ENCODE measurements around the gene SNX14. TPM values are rescaled to one million over a fixed set of nuclear protein-coding genes. Genes with fewer than 3 reads are reported as not detected.
A peak's percentile ranks its signal among the peaks of the same experiment; 100 is the strongest.

Gene SNX14, protein sequence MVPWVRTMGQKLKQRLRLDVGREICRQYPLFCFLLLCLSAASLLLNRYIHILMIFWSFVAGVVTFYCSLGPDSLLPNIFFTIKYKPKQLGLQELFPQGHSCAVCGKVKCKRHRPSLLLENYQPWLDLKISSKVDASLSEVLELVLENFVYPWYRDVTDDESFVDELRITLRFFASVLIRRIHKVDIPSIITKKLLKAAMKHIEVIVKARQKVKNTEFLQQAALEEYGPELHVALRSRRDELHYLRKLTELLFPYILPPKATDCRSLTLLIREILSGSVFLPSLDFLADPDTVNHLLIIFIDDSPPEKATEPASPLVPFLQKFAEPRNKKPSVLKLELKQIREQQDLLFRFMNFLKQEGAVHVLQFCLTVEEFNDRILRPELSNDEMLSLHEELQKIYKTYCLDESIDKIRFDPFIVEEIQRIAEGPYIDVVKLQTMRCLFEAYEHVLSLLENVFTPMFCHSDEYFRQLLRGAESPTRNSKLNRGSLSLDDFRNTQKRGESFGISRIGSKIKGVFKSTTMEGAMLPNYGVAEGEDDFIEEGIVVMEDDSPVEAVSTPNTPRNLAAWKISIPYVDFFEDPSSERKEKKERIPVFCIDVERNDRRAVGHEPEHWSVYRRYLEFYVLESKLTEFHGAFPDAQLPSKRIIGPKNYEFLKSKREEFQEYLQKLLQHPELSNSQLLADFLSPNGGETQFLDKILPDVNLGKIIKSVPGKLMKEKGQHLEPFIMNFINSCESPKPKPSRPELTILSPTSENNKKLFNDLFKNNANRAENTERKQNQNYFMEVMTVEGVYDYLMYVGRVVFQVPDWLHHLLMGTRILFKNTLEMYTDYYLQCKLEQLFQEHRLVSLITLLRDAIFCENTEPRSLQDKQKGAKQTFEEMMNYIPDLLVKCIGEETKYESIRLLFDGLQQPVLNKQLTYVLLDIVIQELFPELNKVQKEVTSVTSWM
- polyA plus RNA-seq (2013) = 94.4 TPM

DNA sequence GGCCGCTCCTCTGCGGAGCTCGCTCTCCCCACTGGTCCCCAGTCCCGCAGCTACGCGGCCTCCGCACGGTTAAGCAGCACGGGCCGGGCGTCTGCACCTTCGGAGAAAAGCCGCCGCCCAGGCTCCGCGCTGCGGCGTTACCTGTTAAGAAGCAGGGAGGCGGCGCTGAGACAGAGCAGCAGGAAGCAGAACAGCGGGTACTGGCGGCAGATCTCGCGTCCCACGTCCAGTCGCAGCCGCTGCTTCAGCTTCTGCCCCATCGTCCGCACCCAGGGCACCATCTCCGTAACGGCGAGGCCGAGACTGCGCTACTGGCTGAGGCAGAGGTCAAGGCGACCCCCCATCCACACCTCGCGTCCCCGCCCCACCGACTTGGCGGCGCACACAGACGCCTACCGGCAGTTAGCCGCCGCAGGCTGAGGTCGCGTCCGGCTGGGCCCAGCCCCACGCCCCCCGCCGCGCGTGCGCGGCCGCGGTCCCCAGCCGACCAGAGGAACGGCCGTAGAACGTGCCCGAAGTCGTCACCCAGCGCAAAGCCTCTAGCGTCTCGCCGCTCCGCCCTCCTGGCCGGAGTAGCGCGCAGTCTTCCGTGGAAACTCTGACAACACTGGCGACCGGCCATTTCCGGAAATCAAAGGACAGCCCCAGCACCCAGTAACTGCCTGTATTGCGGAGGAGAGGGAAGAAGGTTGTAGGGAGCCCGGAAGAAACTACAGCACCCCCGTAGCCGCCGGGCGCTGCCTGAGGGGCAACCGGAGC lies at the start of gene SNX14:
SNX14 (minus strand) TSS at position 421 of the 759 bp plus-strand sequence; CDS start at position 281, 140 bp downstream.
- Histone ChIP-seq H3K4me3 (ENCODE audit: control insufficient read depth in 1 of 7, extremely low read depth in 1 of 7, insufficient read depth in 4 of 7, low read depth in 2 of 7, low read length in 6 of 7) (peak within 1 kb of the TSS; percentile 82 to 97 (median 89)), H3K27ac (ENCODE audit: insufficient read depth in 1 of 2, low read depth in 1 of 2, low read length in 2 of 2, poor library complexity in 1 of 2, severe bottlenecking in 2 of 2) (peak within 1 kb of the TSS; percentile 64 to 85), H3K27me3 (replicated peaks in 2 of 5; ENCODE audit: control insufficient read depth in 4 of 5, insufficient read depth in 5 of 5, low read length in 4 of 5) (no peaks in the 10 kb centered on the region), H3K36me3 (ENCODE audit: control insufficient read depth in 4 of 4, insufficient read depth in 4 of 4, low read length in 3 of 4) (peaks cover 0 to 11% (median 6%) of the 10 kb centered on the region in 4 experiments), H3K9me3 (ENCODE audit: control extremely low read depth in 1 of 5, control insufficient read depth in 4 of 5, insufficient read depth in 2 of 5, low read depth in 1 of 5, low read length in 4 of 5) (peaks cover 0 to 3% (median 0%) of the 10 kb centered on the region in 5 experiments), H3K4me1 (ENCODE audit: control extremely low read depth in 1 of 4, control insufficient read depth in 4 of 4, insufficient read depth in 4 of 4, low read length in 3 of 4) (peaks cover 5 to 24% (median 13%) of the 10 kb centered on the region in 4 experiments)
- CTCF ChIA-PET = interaction anchor here (0.8 to 1.7 kb wide), 4 partner anchors 10 to 57 kb away, joined by 3 to 5 read pairs (median 4); no protein-coding TSS in a partner anchor
- POLR2A ChIA-PET = interaction anchor here (0.7 to 2.1 kb wide), 7 partner anchors 14 to 85 kb away, joined by 3 to 15 read pairs (median 4); partner anchors contain the start of gene SYNCRIP
- WGBS (ENCODE audit: insufficient coverage) = 0% methylated on average over 74 of the region's 82 CpGs
- peak; percentile 83 to 94 (median 89) for DNase-seq

DNA sequence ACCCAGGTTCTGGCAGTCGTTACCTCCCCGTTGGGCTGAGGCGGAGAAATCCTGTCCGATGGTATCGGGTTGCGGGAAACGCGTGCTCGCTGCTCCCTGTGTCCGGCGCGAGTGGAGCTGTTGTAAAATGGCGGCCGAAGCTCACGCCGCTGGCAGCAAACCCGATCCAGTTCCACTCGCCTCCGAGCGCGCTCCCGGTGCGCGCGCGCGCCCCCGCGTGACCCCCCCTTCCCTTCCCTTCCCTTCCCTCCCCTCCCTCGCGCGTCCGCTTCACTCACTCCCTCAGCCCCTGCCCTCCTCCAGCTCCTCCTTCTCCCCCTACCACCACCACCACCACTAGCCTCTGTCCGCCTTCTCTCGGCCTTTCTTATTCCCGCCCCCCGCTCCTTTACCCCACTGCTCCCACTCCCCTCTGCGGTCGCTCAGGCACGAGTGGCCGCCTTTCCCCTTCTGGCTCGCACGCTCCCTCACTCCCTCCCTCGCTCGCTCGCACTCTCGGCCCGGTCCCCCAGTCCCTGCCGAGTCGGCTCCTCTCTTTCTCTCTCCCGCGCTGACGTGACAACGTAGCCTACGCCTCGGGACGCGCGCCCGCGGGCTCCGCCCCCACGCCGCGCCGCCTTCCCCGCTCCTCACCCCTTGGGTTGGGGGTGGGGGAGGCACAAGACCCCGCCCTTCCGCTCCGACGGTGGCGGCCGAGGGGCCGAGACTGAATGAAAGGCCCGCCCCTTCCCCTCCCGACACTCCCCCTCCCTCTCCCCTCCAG lies 49.3 kb upstream of the SNX14 start, which contains the start of gene SYNCRIP:
SYNCRIP (minus strand) TSS at position 113 of the 763 bp plus-strand sequence. CDS start 1,447 bp downstream, outside the sequence.
- peak within 1 kb of the TSS; percentile 97 to 98 for H3K27ac ChIP-seq (ENCODE audit: insufficient read depth in 1 of 2, low read depth in 1 of 2, low read length in 2 of 2, poor library complexity in 1 of 2, severe bottlenecking in 2 of 2)
- peak; percentile 97 to 99 (median 99) for DNase-seq
- POLR2A ChIA-PET = interaction anchor here (1.4 to 7.6 kb wide), 5 partner anchors 25 to 49 kb away, joined by 5 to 107 read pairs (median 8); partner anchors contain the start of gene SNX14
- H3K9me3 ChIP-seq (ENCODE audit: control extremely low read depth in 1 of 5, control insufficient read depth in 4 of 5, insufficient read depth in 2 of 5, low read depth in 1 of 5, low read length in 4 of 5) = no peaks in the 10 kb centered on the region
- peaks cover 0 to 34% (median 12%) of the 10 kb centered on the region in 4 experiments for H3K36me3 ChIP-seq (ENCODE audit: control insufficient read depth in 4 of 4, insufficient read depth in 4 of 4, low read length in 3 of 4)
- peak within 1 kb of the TSS; percentile 94 to 99 (median 95) for H3K4me3 ChIP-seq (ENCODE audit: control insufficient read depth in 1 of 7, extremely low read depth in 1 of 7, insufficient read depth in 4 of 7, low read depth in 2 of 7, low read length in 6 of 7)
- H3K4me1 ChIP-seq (ENCODE audit: control extremely low read depth in 1 of 4, control insufficient read depth in 4 of 4, insufficient read depth in 4 of 4, low read length in 3 of 4) = peaks cover 18 to 46% (median 29%) of the 10 kb centered on the region in 4 experiments
- CTCF ChIA-PET = interaction anchor here (1.0 to 10.2 kb wide), 5 partner anchors 12 to 52 kb away, joined by 3 to 80 read pairs (median 5); partner anchors contain the start of gene SNX14
- H3K27me3 ChIP-seq (replicated peaks in 2 of 5; ENCODE audit: control insufficient read depth in 4 of 5, insufficient read depth in 5 of 5, low read length in 4 of 5) = no peaks in the 10 kb centered on the region
- WGBS (ENCODE audit: insufficient coverage) = under 1% methylated on average over 39 of the region's 76 CpGs

DNA sequence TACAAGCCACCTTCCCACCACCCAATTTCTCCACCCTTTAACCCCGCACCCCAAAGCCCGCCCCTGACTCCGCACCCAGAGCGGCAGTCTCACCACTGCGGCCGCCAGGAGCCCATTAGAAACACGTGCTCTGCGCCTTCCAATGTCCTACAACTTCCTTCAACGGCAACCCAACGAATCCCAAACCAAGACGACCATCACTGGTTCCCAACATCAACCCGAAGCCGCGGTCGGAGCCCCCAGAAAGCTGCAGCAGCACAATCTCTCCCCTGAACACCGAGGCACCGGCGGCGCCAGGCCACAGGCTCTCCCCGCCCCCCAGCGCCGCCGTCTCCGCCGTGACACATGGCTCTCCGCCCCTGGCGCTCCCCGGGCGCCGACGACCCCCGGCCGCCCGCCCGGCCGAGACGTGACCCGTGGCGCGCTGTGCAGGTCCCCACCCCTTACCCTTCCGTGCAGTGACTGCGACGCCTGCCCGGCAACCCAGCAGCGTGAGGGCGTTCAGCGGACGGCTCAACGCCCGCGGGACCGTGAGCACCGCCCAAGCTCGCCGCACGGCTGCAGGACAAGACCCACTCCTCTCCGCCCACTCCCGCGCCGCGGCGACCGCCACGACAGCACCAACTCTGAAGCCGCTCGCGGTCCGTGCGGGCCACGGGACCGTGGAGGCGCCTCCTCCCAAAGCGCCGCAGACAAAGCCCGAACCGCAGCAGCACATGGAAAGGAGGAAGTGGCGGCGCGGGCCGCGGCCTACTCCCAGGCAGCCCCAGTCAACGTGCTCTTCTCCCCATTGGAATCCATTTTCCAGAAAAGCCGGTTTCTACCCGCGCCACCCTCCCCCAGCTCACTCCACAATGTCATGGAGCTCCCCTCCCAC lies 48.5 kb upstream of the SNX14 start:
- peak; percentile 68 to 86 (median 82) for DNase-seq
- H3K4me1 ChIP-seq (ENCODE audit: control extremely low read depth in 1 of 4, control insufficient read depth in 4 of 4, insufficient read depth in 4 of 4, low read length in 3 of 4) = peaks cover 18 to 46% (median 29%) of the 10 kb centered on the region in 4 experiments
- H3K27me3 ChIP-seq (replicated peaks in 2 of 5; ENCODE audit: control insufficient read depth in 4 of 5, insufficient read depth in 5 of 5, low read length in 4 of 5) = no peaks in the 10 kb centered on the region
- H3K27ac ChIP-seq (ENCODE audit: insufficient read depth in 1 of 2, low read depth in 1 of 2, low read length in 2 of 2, poor library complexity in 1 of 2, severe bottlenecking in 2 of 2) = peak overlapping the region; percentile 97 to 98
- ChIA-PET POLR2A (interaction anchor here (1.2 to 7.6 kb wide), 4 partner anchors 33 to 48 kb away, joined by 3 to 107 read pairs (median 9); partner anchors contain the start of gene SNX14), CTCF (interaction anchor here (1.0 to 10.2 kb wide), 6 partner anchors 12 to 51 kb away, joined by 3 to 80 read pairs (median 4); partner anchors contain the start of gene SNX14)
- H3K9me3 ChIP-seq (ENCODE audit: control extremely low read depth in 1 of 5, control insufficient read depth in 4 of 5, insufficient read depth in 2 of 5, low read depth in 1 of 5, low read length in 4 of 5) = no peaks in the 10 kb centered on the region
- WGBS (ENCODE audit: insufficient coverage) = 0% methylated on average over 67 of the region's 85 CpGs
- peak overlapping the region; percentile 94 to 99 (median 95) for H3K4me3 ChIP-seq (ENCODE audit: control insufficient read depth in 1 of 7, extremely low read depth in 1 of 7, insufficient read depth in 4 of 7, low read depth in 2 of 7, low read length in 6 of 7)
- H3K36me3 ChIP-seq (ENCODE audit: control insufficient read depth in 4 of 4, insufficient read depth in 4 of 4, low read length in 3 of 4) = peaks cover 6 to 43% (median 16%) of the 10 kb centered on the region in 4 experiments

DNA sequence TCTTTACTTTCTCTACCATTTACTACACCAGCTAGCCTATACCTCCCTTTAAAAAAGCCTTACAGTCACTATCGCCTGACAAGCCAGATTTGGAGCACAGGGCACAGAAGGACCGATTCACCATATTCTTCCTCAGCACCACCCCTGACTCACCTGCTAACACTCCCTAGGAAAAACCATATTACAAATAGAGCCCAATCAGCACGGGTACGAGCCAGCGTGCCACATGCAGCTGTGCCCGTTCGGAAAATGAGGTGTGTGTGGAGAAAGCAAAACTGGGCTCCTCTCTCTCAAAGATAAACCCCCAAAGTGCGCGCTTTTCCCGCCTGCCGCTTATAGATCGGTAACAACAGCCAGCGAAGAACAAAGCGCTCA lies 47.9 kb upstream of the SNX14 start:
- 0% methylated on average over 1 of the region's 14 CpGs for WGBS (ENCODE audit: insufficient coverage)
- H3K9me3 ChIP-seq (ENCODE audit: control extremely low read depth in 1 of 5, control insufficient read depth in 4 of 5, insufficient read depth in 2 of 5, low read depth in 1 of 5, low read length in 4 of 5) = no peaks in the 10 kb centered on the region
- peak overlapping the region; percentile 97 to 98 for H3K27ac ChIP-seq (ENCODE audit: insufficient read depth in 1 of 2, low read depth in 1 of 2, low read length in 2 of 2, poor library complexity in 1 of 2, severe bottlenecking in 2 of 2)
- H3K36me3 ChIP-seq (ENCODE audit: control insufficient read depth in 4 of 4, insufficient read depth in 4 of 4, low read length in 3 of 4) = peaks cover 10 to 49% (median 21%) of the 10 kb centered on the region in 4 experiments
- CTCF ChIA-PET = interaction anchor here (0.9 to 10.2 kb wide), 5 partner anchors 11 to 48 kb away, joined by 3 to 80 read pairs (median 4); partner anchors contain the start of gene SNX14
- peaks cover 18 to 46% (median 29%) of the 10 kb centered on the region in 4 experiments for H3K4me1 ChIP-seq (ENCODE audit: control extremely low read depth in 1 of 4, control insufficient read depth in 4 of 4, insufficient read depth in 4 of 4, low read length in 3 of 4)
- peak overlapping the region; percentile 94 to 99 (median 95) for H3K4me3 ChIP-seq (ENCODE audit: control insufficient read depth in 1 of 7, extremely low read depth in 1 of 7, insufficient read depth in 4 of 7, low read depth in 2 of 7, low read length in 6 of 7)
- POLR2A ChIA-PET = interaction anchor here (0.5 to 7.6 kb wide), 3 partner anchors 34 to 48 kb away, joined by 3 to 107 read pairs (median 3); partner anchors contain the start of gene SNX14
- no peaks in the 10 kb centered on the region for H3K27me3 ChIP-seq (replicated peaks in 2 of 5; ENCODE audit: control insufficient read depth in 4 of 5, insufficient read depth in 5 of 5, low read length in 4 of 5)
- no peak for DNase-seq

DNA sequence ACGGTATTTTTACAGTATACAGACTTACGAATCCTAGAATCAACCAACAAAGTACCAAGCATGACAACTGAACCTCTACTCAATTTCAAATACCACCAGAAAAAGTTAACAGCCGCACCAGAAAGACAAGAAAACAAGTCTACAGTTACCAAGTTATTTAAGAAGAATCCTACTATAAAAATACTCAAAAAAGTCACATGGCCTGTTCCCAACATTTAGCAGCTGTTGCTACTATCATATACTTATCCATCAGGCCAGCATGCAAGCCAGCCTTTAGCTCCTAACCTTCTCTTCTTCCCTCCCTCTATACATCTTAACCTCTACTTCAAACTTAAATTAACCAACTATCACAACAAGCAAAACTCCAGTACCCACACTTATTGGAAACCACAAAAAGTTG lies 47.2 kb upstream of the SNX14 start:
- peak overlapping the region in 6 of 7 experiments; percentile 94 to 99 (median 95) for H3K4me3 ChIP-seq (ENCODE audit: control insufficient read depth in 1 of 7, extremely low read depth in 1 of 7, insufficient read depth in 4 of 7, low read depth in 2 of 7, low read length in 6 of 7)
- ChIA-PET POLR2A (interaction anchor here (1.2 to 7.6 kb wide), 2 partner anchors 34 to 37 kb away, joined by 3 to 107 read pairs; no protein-coding TSS in a partner anchor), CTCF (interaction anchor here (0.9 to 10.2 kb wide), 3 partner anchors 11 to 36 kb away, joined by 3 to 80 read pairs (median 4); no protein-coding TSS in a partner anchor)
- H3K9me3 ChIP-seq (ENCODE audit: control extremely low read depth in 1 of 5, control insufficient read depth in 4 of 5, insufficient read depth in 2 of 5, low read depth in 1 of 5, low read length in 4 of 5) = no peaks in the 10 kb centered on the region
- H3K4me1 ChIP-seq (ENCODE audit: control extremely low read depth in 1 of 4, control insufficient read depth in 4 of 4, insufficient read depth in 4 of 4, low read length in 3 of 4) = peaks cover 18 to 46% (median 29%) of the 10 kb centered on the region in 4 experiments
- 93% methylated on average over 3 of the region's 3 CpGs for WGBS (ENCODE audit: insufficient coverage)
- H3K36me3 ChIP-seq (ENCODE audit: control insufficient read depth in 4 of 4, insufficient read depth in 4 of 4, low read length in 3 of 4) = peaks cover 12 to 56% (median 25%) of the 10 kb centered on the region in 4 experiments
- no peaks in the 10 kb centered on the region for H3K27me3 ChIP-seq (replicated peaks in 2 of 5; ENCODE audit: control insufficient read depth in 4 of 5, insufficient read depth in 5 of 5, low read length in 4 of 5)
- H3K27ac ChIP-seq (ENCODE audit: insufficient read depth in 1 of 2, low read depth in 1 of 2, low read length in 2 of 2, poor library complexity in 1 of 2, severe bottlenecking in 2 of 2) = peak overlapping the region in 1 of 2 experiments; percentile 98
- no peak for DNase-seq

Measured in common myeloid progenitor, CD34-positive (primary cell).